Measurements from ENCODE around the gene TMBIM1. TPM values are rescaled to one million over a fixed set of nuclear protein-coding genes. Genes with fewer than 3 reads are reported as not detected.

TMBIM1 gene
- total RNA-seq, 1 experiment from 2014 or later: 11.2 TPM

DNA sequence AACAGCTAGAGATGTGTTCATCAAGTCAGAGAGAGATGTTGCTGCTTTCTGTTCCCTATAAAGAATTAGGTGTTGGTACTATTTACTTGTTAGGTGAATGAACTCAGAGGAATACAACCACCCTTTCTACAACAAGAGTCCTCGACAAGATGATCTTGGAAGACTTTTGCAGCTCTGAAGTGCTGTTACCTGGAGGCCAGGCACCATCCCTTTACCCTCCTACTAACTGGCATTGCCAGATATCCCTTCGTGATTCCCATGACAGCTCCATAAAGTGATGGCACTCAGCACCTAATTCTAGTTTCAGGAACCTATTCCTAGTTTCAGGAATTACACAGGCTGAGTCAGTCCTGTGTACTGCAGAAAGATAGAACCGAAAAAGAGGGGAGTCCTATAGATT lies 65.4 kb downstream of the TMBIM1 start:
- Histone ChIP-seq H3K27ac (no peak overlapping the region), H3K36me3 (peaks cover 69% of the 10 kb centered on the region)

More for the DNA sequence above, 65.4 kb downstream of the TMBIM1 start:
- Histone ChIP-seq H3K4me1 (no peaks in the 10 kb centered on the region; the same call in 1 of the 2 replicates), H3K9me3 (replicated peaks) (no peaks in the 10 kb centered on the region), H3K4me3 (no peak overlapping the region), H3K27me3 (no peaks in the 10 kb centered on the region)
- DNase-seq: no peak

Other genes with a start within 250 kb of the TMBIM1 start
- not detected in 2 replicates for gene RUFY4, start 223.2 kb downstream of the TMBIM1 start, total RNA-seq (2014; rRNA removed; shearing (Covaris generic))
- not detected in 2 replicates for gene CXCR2, start 166.5 kb downstream of the TMBIM1 start, total RNA-seq (2014; rRNA removed; shearing (Covaris generic))
- not detected in 2 replicates for gene CXCR1, start 125.5 kb downstream of the TMBIM1 start, total RNA-seq (2014; rRNA removed; shearing (Covaris generic))
- gene ARPC2, start 75.3 kb downstream of the TMBIM1 start, total RNA-seq (2014; rRNA removed; shearing (Covaris generic)): 141 and 150 TPM in 2 replicates
- gene GPBAR1, start 31.5 kb downstream of the TMBIM1 start, total RNA-seq (2014; rRNA removed; shearing (Covaris generic)): 0.24 and 0.25 TPM in 2 replicates
- gene AAMP, start 22.4 kb downstream of the TMBIM1 start, total RNA-seq (2014; rRNA removed; shearing (Covaris generic)): 125 and 149 TPM in 2 replicates
- 49.8 and 57.9 TPM in 2 replicates for gene PNKD, start 22.0 kb downstream of the TMBIM1 start, total RNA-seq (2014; rRNA removed; shearing (Covaris generic))
- not detected in 2 replicates for gene CATIP, start 64.4 kb upstream of the TMBIM1 start, total RNA-seq (2014; rRNA removed; shearing (Covaris generic))
- gene SLC11A1, start 89.8 kb upstream of the TMBIM1 start, total RNA-seq (2014; rRNA removed; shearing (Covaris generic)): 0.35 and 0.36 TPM in 2 replicates
- 61.5 and 69.9 TPM in 2 replicates for gene CTDSP1, start 107.4 kb upstream of the TMBIM1 start, total RNA-seq (2014; rRNA removed; shearing (Covaris generic))
- 0.02 and 0.03 TPM in 2 replicates for gene VIL1, start 126.6 kb upstream of the TMBIM1 start, total RNA-seq (2014; rRNA removed; shearing (Covaris generic))

All from SJCRH30 (cell line).